Stimulated activated CD4-positive, alpha-beta T cell treated with anti-CD3 and anti-CD28 coated beads, Interleukin-4, amount 100 ng/mL, for 1 hour (primary cell): ENCODE data around the gene STING1.

Source experiments
- DNase-seq: peaks from one replicate; pipeline ENCODE4 v3.0.0-alpha.2; 2020

STING1 gene

DNA sequence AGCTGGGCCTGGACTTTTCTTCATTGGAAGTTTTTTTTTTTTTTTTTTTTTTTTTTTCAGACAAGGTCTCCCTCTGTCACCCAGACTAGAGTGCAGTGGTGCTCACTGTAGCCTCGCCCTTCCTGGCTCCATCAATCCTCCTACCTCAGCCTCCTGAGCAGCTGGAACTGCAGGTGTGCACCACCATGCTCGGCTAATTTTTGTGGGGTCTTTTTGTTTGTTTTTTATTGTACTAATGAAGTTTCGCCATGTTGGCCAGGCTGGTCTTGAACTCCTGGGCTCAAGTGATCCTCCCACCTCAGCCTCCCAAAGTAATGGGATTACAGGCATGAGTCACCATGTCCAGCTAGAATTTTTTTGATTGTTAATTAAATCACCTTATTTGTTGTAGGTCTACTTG, 46.9 kb downstream of the STING1 start:
- DNase-seq, result no peak

DNA sequence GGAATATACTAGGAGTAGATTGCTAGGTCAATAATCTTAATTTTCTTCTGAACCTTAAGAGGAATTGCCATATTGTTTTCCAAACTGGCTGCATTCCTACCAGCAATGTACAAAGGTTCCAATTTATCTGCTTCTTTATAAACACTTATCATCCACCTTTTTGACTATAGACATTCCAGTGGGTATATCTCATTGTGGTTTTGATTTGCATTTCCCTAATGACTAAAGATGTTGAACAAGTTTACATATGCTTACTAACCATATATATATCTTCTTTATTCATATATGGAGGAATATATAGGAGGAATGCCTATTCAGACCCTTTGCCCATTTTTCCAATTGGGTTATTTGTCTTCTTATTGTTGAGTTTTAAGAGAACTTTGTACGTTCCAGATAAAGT, 50.9 kb downstream of the STING1 start:
- DNase-seq, result no peak

DNA sequence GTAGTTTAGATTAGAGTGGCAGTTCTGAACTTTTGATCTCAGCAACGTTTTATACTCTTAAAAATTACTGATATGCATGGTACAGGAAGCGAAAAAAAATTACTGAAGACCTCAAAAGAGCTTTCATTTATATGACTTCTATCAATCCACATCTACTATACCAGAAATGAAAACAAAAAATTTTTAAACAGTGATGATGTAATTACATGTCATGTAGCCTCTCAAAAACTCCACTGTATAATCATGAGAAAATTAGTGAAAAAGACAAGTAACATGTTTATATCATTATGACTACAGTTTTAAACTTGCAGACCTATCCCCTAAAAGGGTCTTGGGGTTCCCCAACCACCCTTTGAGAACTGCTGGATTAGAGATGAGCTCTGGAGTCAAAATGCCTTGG, 52.5 kb downstream of the STING1 start:
- DNase-seq, result no peak

DNA sequence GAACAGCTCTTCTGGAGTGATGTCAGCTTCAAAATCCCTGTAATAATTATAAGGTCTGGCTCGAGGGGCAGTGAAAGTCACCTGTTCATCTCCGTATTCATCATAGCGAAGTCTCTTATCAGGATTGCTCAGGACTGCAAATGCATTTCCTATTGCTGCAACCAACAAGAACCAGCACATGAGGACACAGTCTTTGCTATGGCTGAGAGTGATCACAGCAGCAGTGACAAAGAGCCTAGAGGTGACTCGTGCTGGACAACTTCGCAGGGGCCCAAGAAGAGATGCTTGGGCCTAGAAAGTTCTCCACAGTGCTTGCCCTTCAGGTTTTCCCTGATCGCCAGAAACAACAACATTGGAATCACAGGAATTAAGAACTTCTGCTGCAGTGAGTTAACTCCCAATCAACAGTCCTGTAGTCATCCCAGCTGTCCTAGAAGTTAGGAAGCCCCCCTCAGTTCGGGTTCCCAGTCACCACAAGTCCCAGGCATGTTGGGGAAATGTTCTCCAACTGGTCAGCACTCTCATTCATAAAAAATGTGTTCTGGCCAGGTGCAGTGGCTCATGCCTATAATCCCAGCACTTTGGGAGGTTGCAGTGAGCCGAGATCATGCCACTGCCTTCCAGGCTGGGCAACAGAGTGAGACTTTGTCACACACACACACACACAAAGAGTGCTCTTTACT, 56.2 kb downstream of the STING1 start:
- no peak for DNase-seq
